Glutamatergic neuron (in vitro differentiated cells): Measurements from ENCODE around the gene PPP4R4. TPM values are rescaled to one million over a fixed set of nuclear protein-coding genes. Genes with fewer than 3 reads are reported as not detected.

ENCODE experiments used
- DNase-seq: peaks from one replicate; pipeline ENCODE4 v3.0.0; 2022
- H3K27ac Mint-ChIP-seq: one replicate; pipeline ENCODE4 v1.8.0; 2020; ENCODE audit warnings: mild to moderate bottlenecking, mixed read lengths, inconsistent platforms; ENCODE audit not compliant: unreplicated experiment
- H3K27me3 Mint-ChIP-seq: one replicate; pipeline ENCODE4 v1.8.0; 2020; ENCODE audit warnings: mild to moderate bottlenecking, moderate library complexity, mixed read lengths, inconsistent platforms; ENCODE audit not compliant: unreplicated experiment
- H3K36me3 Mint-ChIP-seq: one replicate; pipeline ENCODE4 v1.8.0; 2020; ENCODE audit warnings: mild to moderate bottlenecking, mixed read lengths, inconsistent platforms; ENCODE audit not compliant: unreplicated experiment
- H3K4me1 Mint-ChIP-seq: one replicate; pipeline ENCODE4 v1.8.0; 2020; ENCODE audit warnings: mild to moderate bottlenecking, low read depth, mixed read lengths, inconsistent platforms; ENCODE audit not compliant: unreplicated experiment
- H3K4me3 Mint-ChIP-seq: one replicate; pipeline ENCODE4 v1.8.0; 2020; ENCODE audit warnings: mild to moderate bottlenecking, mixed read lengths, inconsistent platforms; ENCODE audit not compliant: unreplicated experiment
- H3K9me3 Mint-ChIP-seq: one replicate; pipeline ENCODE4 v1.8.0; 2020; ENCODE audit warnings: mild to moderate bottlenecking, moderate library complexity, mixed read lengths, inconsistent platforms; ENCODE audit not compliant: unreplicated experiment
- total RNA-seq: library from RNA; stranded (reverse); fragmentation: NEBNext Ultra II Directional; extraction: Animal tissue kit (Norgen Biotek cat#: 25700); gene quantifications from one replicate; pipeline ENCODE4 v1.2.1, GENCODE V29; 2021; ENCODE audit not compliant: unreplicated experiment
- TF ChIP-seq, protein P1 (sequence below): fragments of 200-600 bp; sonication (generic); IDR thresholded peaks from one replicate; pipeline ENCODE4 v1.5.0; 2021; ENCODE audit not compliant: partially characterized antibody, unreplicated experiment

PPP4R4 gene
- total RNA-seq, 1 donor from 2014 or later: 1.6 TPM

GRCh38 chr14:94161981-94162380, 12.1 kb upstream of the PPP4R4 start:
- Mint-ChIP-seq H3K9me3 (no peaks in the 10 kb centered on the region), H3K4me1 (peaks cover 5% of the 10 kb centered on the region), H3K4me3 (no peak overlapping the region), H3K36me3 (no peaks in the 10 kb centered on the region), H3K27me3 (peaks cover 9% of the 10 kb centered on the region), H3K27ac (no peak overlapping the region)
- TF ChIP-seq, protein P1, sequence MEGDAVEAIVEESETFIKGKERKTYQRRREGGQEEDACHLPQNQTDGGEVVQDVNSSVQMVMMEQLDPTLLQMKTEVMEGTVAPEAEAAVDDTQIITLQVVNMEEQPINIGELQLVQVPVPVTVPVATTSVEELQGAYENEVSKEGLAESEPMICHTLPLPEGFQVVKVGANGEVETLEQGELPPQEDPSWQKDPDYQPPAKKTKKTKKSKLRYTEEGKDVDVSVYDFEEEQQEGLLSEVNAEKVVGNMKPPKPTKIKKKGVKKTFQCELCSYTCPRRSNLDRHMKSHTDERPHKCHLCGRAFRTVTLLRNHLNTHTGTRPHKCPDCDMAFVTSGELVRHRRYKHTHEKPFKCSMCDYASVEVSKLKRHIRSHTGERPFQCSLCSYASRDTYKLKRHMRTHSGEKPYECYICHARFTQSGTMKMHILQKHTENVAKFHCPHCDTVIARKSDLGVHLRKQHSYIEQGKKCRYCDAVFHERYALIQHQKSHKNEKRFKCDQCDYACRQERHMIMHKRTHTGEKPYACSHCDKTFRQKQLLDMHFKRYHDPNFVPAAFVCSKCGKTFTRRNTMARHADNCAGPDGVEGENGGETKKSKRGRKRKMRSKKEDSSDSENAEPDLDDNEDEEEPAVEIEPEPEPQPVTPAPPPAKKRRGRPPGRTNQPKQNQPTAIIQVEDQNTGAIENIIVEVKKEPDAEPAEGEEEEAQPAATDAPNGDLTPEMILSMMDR: no peak
- no peak for DNase-seq

- H3K4me1 Mint-ChIP-seq: peaks cover 5% of the 10 kb centered on the region
Measured at GRCh38 chr14:94162466-94162865, 11.7 kb upstream of the PPP4R4 start.

GRCh38 chr14:94163796-94164195, 10.3 kb upstream of the PPP4R4 start:
- Mint-ChIP-seq H3K4me1 (peaks cover 5% of the 10 kb centered on the region), H3K9me3 (no peaks in the 10 kb centered on the region), H3K27me3 (peaks cover 6% of the 10 kb centered on the region), H3K4me3 (no peak overlapping the region), H3K36me3 (no peaks in the 10 kb centered on the region), H3K27ac (no peak overlapping the region)
- TF ChIP-seq, protein P1: no peak
- no peak for DNase-seq

More at GRCh38 chr14:94162466-94162865, 11.7 kb upstream of the PPP4R4 start:
- TF ChIP-seq, protein P1: no peak
- no peak overlapping the region for H3K27ac Mint-ChIP-seq
- H3K4me3 Mint-ChIP-seq: no peak overlapping the region
- no peaks in the 10 kb centered on the region for H3K9me3 Mint-ChIP-seq
- no peak for DNase-seq
- no peaks in the 10 kb centered on the region for H3K36me3 Mint-ChIP-seq
- peaks cover 8% of the 10 kb centered on the region for H3K27me3 Mint-ChIP-seq

- peak overlapping the region; percentile 65 for H3K4me3 Mint-ChIP-seq
- H3K9me3 Mint-ChIP-seq: no peaks in the 10 kb centered on the region
- H3K4me1 Mint-ChIP-seq: peaks cover 5% of the 10 kb centered on the region
- no peaks in the 10 kb centered on the region for H3K36me3 Mint-ChIP-seq
- no peak overlapping the region for H3K27ac Mint-ChIP-seq
- H3K27me3 Mint-ChIP-seq: peaks cover 4% of the 10 kb centered on the region
- peak; percentile 51 for DNase-seq
- TF ChIP-seq, protein P1: no peak
Measured at GRCh38 chr14:94164685-94165431, 9.3 kb upstream of the PPP4R4 start.

- Mint-ChIP-seq H3K27ac (no peak overlapping the region), H3K4me3 (no peak overlapping the region), H3K9me3 (no peaks in the 10 kb centered on the region), H3K4me1 (peaks cover 5% of the 10 kb centered on the region), H3K36me3 (no peaks in the 10 kb centered on the region), H3K27me3 (peaks cover 4% of the 10 kb centered on the region)
- TF ChIP-seq, protein P1: no peak
- no peak for DNase-seq
Measured at GRCh38 chr14:94165744-94166143, 8.4 kb upstream of the PPP4R4 start.
